ENCODE data around the gene WDR86.

The WDR86 gene

DNA sequence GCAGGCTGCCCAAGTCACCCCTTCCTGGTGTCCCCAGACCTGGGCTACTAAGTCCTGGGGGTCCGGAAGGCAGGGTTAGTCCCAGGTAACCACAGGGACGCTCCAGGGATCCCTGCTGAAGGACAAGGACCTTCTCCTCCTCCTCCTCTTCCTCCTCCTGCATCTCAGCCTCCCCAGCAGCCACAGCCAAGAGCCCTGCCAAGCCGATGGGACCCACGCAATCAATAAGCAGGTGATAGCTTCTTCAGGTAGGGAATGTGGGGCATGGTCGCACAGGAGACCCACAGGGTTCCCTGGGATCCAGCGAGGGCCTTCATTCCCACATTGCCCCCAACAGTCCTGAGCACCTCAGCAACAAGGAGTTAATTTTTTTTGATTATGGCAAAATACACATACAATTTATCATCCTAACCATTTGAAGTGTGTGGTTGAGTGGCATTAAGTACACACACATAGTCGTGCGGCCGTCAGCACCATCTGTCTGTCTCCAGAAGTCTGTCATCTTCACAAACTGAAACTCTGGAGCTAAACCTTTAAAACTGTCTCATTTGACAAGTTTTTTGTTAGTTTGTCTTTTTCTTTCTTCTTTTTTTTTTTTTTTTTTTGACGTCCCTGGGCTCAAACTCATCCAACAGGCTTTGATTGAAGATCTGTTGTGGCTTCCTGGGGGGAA, 18.0 kb upstream of the WDR86 start:
- no peak for DNase-seq (ENCODE audit: low read depth, low spot score)

DNA sequence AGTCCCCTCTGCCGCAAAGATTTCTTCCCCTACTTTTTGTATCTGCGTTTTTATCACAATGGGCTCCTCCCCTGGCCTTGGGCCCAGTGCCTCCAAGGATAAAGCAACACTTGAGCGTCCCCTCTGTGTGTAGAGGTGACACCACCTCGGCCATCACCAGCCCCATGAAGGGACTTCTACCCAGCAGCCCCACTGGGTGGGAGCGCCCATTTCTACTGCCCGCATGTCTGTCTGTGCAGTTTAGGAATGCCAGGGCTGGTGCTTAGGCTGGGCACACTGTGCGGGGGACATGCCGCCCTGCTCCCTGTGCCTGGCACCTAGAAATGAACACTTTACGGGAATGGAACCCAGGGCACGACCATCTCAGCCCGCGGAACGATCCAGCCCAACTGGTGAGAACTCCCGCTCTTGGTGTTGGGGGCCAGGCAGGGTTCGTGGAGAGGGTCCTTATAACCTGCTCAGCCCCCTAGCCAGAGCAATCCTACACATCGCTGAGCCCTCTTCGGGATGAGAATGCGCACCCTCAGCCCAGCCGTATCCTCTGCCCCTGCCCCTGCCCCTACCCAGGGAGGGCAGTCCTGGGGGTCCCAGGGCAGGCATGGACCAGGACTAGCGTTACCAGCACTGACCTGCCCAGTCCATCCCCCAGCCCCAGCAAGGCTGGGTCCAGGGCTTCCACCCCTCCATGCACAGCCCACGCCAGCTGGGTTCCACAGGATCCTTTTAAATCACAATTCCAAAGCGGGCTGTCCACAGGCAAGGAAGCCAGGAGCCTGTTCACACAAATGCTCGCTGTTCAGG, 17.3 kb upstream of the WDR86 start:
- no peak for DNase-seq (ENCODE audit: low read depth, low spot score)

DNA sequence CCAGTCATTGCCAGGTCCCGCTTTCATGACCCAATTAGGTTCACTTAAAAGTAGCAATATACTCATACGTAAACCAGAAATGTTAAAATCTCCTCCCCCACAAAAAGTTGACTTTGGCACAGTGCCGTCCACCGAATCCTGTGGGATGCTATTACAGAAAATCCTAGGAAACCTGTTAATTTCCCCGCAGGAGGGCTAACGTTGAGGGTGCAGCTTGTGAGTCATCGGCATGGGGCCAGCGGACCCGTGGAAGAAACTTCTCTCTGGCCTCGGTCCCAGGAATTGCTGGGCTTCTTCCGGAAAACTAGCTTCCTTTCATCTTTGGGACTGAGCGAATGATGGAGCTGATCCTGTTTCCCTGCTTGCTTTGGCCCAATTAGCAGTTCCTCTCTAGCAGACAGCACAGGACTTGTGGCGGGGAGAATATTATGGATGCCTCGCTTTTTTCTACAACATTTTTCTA, 16.6 kb upstream of the WDR86 start:
- no peak for DNase-seq (ENCODE audit: low read depth, low spot score)

DNA sequence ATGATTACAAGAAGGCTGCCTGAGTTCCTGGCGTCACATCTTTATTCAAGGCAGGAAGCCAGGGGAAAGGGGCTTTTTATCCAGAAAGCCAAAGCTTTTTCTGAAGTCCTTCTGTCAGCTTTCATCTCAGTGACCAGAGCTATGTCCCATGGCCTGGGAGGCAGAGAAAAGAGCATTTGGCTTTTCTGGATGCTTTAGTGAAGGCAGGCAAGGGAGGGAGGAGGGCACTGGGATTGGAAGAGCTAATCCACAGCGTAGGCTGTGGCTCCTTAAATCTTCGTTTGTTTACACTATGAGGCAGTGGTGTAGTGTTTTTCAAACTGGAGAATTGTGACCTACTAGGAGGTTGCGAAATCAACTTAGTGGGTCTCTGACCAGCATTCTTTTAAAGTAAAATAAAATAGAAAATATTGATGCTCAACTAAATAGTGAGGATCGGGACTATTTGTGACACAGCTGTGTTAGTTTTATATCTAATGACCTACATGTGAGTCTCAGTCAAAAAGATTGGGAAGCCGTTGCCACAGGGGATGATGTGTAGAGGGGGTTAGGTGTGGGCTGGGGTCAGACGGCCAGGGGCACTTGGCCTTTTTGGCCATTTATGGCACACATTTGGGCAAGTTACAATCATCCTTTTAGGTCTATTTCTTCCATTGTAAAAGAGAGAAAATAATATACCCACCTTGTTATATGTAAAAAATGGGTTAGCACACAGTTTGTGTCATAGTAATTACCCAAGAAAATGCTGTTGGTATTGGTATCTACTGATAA, 16.0 kb upstream of the WDR86 start:
- no peak for DNase-seq (ENCODE audit: low read depth, low spot score)

DNA sequence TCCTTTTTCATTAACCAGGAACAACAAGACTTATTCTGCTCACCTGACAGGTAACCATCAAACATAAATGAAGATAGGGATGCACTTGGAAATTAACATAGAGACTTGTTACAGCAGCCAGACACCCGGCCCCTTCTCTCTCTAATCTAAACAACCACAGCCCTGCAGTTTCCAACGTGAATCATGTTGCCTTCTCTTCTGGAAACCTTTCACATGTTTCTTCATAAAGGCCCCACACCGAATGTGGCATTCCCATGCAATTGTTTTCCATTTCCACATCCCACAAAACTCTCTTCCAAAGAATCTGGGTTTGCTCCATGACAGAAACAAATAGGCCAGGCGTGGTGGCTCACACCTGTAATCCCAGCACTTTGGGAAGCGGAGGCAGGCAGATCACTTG, 15.0 kb upstream of the WDR86 start:
- no peak for DNase-seq (ENCODE audit: low read depth, low spot score)

DNA sequence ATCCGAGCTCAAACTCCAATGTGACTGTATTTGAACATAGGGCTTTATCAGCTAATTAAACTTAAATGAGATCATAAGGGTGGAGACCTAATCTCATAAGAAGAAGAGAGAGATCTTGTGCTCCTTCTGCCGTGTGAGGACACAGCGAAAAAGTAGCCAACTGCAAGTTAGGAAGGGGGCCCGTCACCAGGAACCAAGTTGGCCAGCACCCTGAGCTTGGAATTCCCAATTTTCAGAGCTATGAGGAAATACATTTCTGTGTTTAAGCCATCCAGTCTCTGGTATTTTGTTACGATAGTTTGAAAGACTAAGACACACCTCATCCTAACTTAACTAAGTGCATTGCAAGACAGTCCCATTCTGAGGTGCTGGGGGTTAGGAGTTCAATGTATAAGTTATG, 14.1 kb upstream of the WDR86 start:
- DNase-seq (ENCODE audit: low read depth, low spot score): no peak

DNA sequence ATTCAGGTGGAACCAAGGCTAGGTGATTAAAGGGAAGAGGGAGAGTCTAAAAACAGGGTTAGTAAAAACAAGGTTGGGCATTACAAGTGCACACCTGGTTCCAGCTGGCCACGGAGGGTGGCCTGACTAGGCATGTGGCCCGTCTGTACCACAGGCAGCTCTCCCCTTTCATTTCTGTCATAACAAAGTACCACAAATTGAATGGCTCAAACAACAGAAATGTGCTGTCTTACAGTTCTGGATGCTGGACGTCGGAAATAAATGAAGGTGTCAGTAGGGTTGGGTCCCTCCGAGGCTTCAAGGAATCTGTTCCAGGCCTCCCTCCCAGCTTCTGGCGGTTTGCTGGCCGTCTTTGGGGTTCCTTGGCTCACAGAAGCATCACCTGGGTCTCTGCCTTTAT, 13.4 kb upstream of the WDR86 start:
- no peak for DNase-seq (ENCODE audit: low read depth, low spot score)

DNA sequence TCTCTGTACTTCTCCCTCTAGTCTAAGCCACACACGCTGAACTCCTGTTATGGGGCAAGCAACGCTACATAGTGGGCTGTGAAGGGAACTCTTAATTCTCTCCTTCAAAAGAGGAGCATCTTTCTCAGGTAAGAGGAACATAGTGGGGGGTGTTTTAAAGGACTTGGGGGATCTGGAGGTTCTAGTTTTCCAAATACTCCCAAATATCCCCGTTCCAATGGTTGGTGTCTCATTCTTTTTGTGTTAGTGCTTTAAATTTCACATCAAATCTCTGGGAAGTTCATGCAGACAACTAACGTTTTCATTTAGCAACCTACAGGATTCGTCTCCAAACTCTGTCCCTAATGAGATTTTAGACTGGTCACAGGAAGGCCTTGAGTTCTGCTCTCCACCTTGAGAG, 12.4 kb upstream of the WDR86 start:
- DNase-seq (ENCODE audit: low read depth, low spot score): no peak

DNA sequence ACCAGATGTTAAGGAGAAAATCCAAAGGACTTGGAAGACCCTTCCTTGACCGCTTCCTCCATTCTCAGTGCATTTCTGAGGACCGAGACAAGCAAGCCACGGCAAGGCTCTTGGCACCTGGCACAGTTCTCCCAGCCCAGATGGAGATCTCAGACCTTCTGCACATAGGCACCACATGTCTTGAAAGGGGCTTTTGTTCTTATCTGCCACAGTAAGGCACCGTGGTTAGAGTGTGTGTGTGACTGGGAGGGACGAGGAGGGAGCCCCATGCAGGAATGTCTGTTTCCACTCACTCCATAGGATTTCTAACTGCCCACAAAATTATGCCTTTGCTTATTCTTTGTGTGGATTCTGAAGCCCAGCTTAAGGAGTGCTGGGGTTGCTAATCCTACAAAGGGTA, 10.3 kb upstream of the WDR86 start:
- DNase-seq (ENCODE audit: low read depth, low spot score): no peak

DNA sequence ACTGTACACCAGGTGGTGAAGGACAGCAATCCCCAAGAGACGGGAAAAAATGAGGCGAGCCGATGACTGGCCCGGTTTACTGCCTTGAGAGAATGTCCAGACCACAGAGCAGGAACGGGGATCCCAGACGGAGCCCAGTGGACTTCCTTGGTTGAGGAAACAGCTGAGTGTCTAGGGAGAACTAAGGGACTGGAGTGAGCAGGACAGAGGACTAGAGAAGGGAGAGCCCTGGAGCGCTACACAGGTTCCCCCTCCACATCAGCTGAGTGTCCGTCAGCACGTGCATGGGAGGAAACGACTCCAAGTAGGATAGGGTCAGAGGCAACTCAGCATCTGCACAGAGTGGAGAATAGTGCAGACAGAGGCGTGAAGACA, 7.1 kb upstream of the WDR86 start:
- DNase-seq (ENCODE audit: low read depth, low spot score): no peak

DNA sequence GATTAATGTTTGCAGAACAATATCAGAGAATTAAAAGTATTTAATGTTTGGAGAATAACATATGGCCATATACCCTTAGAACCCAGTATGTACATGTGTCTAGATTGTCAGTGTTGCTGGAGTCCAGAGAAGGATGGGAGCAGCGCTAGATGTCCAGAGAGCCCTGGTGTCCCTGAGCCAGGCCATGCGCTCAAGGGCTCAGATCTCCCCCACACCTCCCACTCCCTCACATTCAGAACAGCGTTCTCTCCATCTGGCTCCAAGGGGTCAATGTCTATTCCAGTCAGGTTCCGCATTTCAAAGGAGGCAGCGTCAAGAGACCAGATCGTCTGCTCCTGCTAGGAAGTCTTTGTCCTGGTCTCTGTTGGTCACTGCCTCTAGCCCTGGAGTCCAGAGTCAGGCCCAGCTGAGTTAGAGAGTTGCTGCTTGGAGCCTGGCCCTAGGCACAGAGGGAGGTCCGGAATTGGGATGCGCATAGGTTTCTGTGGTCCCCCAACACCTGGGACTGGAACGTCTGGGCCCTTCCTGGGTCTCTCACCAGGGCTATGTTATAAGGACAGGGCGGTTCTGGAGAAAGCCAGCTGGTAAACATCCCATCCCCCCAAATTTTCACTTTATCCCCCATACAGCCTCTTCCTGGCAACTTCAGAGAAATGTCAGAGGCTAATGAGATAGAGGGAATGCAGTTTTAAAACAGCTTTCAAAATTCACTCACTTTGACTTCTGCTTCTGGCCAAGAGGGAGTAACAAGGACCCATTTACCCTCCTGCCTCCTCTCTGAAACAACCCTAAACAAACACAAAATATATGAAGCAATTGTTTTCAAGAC, 6.5 kb upstream of the WDR86 start:
- no peak for DNase-seq (ENCODE audit: low read depth, low spot score)

DNA sequence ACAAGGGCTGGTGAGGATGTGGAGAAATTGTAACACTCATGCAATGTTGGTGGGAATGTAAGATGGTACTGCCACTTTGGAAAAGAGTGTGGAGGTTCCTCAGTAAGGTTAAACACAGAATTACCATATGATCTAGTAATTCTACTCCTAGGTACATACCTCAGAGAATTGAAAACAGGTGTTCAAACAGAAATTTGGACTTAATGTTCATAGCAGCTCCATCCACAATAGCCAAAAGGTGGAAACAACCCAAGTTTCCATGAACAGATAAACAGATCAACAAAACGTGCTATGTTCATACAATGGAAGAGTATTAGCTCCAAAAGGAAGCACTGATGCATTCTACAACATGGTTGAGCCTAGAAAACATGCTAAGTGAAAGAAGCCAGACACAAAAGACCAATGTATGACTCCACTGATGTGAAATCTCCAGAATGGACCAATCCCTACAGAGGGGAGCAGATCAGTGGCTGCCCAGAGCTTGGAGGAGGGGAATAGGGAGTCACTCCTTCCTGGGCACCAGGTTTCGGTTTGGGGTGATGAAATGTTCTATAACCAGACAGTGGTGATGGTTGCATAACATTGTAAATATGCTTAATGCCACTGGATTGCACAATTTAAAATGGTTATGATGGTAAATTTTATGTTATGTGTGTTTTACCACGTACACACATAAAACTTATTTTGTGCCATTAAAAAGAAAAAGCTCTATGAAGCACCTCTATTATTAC, 5.7 kb upstream of the WDR86 start:
- DNase-seq (ENCODE audit: low read depth, low spot score): no peak

DNA sequence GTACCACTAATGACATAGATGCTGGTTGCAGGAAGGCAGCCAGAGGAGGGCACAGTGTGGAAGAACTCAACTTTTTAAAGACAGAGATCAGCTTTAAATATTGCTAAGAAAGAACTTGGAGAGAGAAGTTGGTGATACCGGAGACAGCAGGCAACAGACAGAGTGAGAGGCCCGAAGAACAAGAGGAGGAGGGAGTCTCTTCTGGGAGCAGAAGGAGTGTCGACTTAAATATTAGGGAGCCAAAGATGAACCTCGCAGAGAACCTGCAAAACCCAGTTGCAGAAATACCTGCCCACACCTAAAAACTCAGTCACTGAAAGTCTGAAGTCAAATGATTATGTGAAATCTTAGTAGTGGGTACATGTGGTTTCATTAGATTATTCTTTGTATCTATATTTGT, 3.4 kb upstream of the WDR86 start:
- no peak for DNase-seq (ENCODE audit: low read depth, low spot score)

DNA sequence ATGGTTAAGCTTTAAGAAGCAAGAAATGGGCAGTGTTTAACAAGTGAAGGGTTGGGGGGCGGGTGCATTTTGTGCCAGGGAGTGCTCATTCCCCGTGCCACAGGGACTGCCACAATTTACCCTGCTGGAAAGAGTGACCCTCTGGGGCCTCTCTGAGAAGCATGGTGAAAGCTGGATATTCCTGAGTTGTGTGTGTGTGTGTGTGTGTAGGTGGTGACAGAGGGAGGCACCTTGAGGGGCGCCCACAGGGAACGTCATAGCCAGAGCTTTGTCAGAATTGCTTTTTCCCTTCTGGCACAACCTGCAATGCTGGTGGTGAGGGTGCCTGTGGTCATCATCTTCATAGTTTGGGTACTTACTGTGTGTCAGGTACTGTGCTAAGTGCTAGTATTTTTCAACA, 2.5 kb upstream of the WDR86 start:
- DNase-seq (ENCODE audit: low read depth, low spot score): no peak

DNA sequence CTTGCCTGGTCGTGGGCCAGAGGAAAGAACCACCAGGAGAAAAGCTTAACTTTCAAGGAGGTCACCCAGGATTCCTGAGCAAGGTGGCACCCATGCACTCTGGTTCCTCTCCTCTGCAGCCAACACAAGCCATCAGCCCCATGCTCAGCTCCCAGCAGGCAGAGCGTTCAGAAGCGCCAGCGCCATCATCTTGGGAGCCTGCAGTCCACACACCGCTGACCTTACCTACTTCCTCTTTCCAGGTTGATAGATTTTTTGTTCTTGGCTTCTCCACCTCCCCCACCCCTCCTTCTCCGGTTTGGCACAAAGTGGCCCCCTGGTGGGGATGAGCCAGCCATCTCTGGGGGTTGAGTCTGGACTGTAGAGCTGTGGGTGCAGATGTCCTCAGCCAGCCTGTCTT, 1.7 kb upstream of the WDR86 start:
- no peak for DNase-seq (ENCODE audit: low read depth, low spot score)

DNA sequence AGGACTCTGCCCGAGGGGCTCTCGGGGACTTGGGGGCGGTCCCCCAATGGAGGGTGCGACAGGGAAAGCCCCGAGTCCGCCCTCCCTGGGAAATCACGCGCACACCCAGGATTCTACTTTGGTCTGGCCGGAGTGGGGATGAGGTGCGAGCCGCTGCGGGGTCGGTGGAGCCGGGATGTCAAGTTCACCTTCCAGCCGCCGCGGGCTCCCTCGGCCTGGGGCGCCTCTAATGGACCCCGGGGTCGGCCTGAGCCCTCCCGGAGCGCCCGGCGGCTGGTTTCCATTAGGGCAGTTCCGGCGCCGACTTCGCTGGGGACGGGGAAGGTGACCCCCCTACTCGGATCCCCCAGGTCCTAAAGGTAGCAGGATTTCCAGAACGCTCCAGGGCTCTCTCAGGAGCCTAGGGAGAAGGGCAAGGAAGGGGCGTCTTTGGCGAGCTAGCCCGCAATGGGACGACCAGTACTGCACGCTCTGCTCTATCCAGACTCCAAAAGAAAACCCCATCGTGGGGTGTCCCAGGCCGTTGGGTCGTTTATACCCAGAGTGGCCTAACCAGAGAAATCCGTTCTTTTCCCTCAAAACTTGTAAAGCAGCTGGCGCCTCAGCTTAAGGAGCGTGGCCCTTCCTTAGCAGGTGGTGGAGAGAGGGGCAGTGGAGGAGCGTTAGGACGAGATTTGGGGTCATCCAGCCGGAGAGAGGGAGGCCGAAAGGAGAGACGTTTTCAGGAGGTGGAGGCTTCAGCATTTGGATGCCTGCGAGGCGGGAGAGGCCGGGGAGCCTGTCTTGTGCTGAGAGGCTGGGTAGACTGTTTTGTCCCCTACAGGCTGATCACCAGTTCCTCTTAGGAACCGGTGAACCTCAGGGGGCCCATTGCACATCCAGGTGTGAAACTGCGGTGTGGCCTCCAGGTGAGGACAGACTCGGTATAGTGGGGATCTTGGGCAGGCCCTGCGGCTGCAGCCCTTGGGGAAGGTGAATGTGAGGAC, 860 bp upstream of the WDR86 start:
- no peak for DNase-seq (ENCODE audit: low read depth, low spot score)

DNA sequence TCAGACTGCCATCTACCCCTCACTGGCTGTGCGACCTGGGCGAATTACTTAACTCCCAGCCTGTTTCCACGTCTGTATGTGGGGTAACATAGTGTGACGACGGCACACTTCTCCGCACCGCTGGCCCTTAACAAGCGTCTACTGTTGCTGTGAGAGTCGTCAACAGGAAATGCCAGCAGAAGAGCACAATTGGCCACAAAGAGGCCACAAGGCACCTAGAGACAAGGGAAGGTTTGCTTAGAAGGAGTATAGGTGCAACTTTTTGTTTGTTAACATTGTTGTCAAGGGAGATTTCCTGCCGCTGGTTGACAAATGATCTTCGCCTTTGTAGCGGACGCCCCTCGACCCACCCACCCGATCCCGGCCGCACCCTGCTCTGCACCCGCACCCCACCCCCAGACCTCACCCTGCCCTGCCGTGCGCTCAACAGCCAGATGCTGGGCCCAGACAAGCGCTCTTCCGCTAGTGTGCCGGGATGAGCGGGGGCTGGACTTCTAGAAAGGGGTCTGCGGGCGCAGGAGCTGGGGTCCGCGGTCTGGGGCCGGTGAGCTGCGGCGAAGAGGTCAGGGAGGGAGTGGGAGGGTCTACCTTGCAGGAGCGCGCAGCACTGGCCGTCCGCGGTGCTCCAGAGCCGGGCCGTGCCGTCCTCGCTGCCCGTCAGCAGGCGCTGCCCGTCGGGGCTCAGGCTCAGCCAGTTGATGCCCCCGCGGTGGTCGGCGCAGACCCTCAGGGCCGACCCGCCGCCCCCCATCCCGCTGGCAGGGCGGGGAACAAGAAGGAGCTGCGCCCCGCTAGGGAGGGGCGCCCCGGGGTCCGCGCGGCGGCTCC, 785 bp downstream of the WDR86 start:
- DNase-seq (ENCODE audit: low read depth, low spot score): no peak

DNA sequence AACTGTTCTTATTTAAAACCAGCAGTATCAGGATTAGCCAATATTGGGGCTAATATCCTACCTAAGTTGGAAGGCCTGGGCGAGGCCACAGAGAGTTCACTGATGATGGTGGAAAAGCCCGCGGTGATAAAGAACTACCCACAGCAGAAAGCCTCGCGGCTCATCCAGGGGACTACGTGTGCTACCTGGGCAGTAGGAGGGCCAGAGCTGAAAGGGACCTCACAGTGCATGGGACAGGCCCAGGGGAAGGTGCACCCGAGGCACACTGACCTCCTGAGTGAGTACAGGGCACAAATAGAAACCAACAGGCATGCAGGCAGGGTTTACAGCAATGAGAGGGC, 1.4 kb downstream of the WDR86 start:
- no peak for DNase-seq (ENCODE audit: low read depth, low spot score)

Measured in activated CD4-positive, CD25-positive, alpha-beta regulatory T cell treated with anti-CD3 and anti-CD28 coated beads, Interleukin-2, amount 50 U/mL, for 16 hours (primary cell).